Fibroblast of pulmonary artery (primary cell): ENCODE results near the gene ARID1B.

Experiments used
- DNase-seq: peaks from one replicate; pipeline ENCODE4 v3.0.0-alpha.2; 2010; ENCODE audit warnings: low read depth
- H3K4me3 ChIP-seq: replicated peaks from 2 replicates; pipeline ENCODE4 v1.5.1; 2011; ENCODE audit warnings: low read depth, mild to moderate bottlenecking, control low read depth, low read length, moderate library complexity
- TF ChIP-seq, protein P1 (sequence below): IDR thresholded peaks from 2 replicates; pipeline ENCODE4 v1.5.1; 2011; ENCODE audit warnings: mild to moderate bottlenecking, control low read depth, low read length, inconsistent platforms; ENCODE audit errors: missing control alignments

Gene ARID1B

DNA sequence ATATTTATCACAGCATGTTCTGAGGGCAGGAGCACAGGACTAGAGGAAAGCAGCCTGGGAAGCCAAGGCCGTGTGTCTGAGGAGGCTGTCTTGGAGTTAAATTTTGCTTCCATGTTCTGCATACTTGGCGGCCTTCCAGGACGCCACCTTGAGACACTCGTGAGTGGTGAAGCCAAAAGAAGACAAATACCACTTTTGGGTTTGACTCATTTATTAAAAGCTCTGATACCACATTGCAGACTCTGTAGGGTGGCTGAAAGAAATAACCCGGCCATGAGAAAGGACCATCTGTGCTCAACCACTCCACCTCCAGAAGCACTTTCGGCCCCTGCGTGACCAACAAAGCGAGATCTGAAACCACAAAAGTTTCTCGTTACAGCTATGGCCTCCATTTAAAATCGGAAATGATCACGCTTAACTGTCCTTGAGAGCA is 426.1 kb downstream of the ARID1B start:
- no peak for DNase-seq
- H3K4me3 ChIP-seq: no peak overlapping the region
- TF ChIP-seq, protein P1, sequence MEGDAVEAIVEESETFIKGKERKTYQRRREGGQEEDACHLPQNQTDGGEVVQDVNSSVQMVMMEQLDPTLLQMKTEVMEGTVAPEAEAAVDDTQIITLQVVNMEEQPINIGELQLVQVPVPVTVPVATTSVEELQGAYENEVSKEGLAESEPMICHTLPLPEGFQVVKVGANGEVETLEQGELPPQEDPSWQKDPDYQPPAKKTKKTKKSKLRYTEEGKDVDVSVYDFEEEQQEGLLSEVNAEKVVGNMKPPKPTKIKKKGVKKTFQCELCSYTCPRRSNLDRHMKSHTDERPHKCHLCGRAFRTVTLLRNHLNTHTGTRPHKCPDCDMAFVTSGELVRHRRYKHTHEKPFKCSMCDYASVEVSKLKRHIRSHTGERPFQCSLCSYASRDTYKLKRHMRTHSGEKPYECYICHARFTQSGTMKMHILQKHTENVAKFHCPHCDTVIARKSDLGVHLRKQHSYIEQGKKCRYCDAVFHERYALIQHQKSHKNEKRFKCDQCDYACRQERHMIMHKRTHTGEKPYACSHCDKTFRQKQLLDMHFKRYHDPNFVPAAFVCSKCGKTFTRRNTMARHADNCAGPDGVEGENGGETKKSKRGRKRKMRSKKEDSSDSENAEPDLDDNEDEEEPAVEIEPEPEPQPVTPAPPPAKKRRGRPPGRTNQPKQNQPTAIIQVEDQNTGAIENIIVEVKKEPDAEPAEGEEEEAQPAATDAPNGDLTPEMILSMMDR: no peak

DNA sequence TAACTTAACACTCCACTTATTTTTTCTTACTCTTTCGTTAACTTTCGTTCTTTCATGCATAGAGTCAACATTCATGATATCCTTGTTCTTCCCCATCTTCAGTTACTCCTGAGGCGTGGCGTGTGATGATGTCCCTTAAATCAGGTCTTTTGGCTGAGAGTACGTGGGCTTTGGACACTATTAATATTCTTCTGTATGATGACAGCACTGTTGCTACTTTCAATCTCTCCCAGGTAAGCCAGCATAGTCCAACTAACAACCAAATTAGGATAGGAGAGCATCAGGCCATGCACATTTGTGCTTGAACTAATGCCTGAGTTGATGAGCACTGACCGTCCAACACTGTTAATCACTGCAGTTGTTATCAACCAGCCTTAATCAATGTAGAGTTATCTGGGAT is 426.6 kb downstream of the ARID1B start:
- no peak overlapping the region for H3K4me3 ChIP-seq
- TF ChIP-seq, protein P1: no peak
- no peak for DNase-seq

DNA sequence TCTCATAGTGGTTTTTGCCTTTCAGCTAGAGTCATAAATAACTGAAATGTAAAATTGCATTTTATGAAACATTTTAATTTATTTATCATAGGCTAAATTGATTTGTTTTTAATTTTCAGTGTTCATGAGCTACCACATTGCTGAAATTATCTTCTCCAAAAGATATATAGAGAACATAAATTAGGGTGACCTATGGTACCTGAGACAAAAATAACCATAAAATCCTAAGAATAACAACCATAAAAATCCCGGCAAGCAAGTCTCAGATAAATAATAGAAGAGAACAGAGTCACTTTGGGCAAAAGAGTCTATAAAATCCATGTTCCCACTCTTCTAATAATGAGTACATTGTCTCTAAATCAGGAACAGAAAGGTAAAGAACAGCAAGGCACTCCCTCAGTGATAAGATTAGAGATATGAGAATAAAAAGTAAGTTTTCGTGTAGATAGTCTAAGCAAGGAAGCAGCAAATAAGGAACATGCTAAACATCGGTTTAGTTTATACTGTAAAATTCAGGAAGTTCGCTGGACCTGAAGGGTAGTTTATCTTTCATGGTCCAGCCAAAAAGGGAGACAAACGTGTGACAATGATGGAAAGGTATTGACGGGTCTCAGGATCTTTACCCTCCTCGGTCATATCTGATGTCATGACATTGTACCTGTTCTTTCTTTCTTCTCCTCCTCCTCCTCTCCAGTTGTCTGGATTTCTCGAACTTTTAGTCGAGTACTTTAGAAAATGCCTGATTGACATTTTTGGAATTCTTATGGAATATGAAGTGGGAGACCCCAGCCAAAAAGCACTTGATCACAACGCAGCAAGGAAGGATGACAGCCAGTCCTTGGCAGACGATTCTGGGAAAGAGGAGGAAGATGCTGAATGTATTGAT is 428.5 kb downstream of the ARID1B start:
- TF ChIP-seq, protein P1: no peak
- H3K4me3 ChIP-seq: no peak overlapping the region
- DNase-seq: no peak

DNA sequence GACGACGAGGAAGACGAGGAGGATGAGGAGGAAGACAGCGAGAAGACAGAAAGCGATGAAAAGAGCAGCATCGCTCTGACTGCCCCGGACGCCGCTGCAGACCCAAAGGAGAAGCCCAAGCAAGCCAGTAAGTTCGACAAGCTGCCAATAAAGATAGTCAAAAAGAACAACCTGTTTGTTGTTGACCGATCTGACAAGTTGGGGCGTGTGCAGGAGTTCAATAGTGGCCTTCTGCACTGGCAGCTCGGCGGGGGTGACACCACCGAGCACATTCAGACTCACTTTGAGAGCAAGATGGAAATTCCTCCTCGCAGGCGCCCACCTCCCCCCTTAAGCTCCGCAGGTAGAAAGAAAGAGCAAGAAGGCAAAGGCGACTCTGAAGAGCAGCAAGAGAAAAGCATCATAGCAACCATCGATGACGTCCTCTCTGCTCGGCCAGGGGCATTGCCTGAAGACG is 429.2 kb downstream of the ARID1B start:
- TF ChIP-seq, protein P1: no peak
- H3K4me3 ChIP-seq: no peak overlapping the region
- DNase-seq: no peak

DNA sequence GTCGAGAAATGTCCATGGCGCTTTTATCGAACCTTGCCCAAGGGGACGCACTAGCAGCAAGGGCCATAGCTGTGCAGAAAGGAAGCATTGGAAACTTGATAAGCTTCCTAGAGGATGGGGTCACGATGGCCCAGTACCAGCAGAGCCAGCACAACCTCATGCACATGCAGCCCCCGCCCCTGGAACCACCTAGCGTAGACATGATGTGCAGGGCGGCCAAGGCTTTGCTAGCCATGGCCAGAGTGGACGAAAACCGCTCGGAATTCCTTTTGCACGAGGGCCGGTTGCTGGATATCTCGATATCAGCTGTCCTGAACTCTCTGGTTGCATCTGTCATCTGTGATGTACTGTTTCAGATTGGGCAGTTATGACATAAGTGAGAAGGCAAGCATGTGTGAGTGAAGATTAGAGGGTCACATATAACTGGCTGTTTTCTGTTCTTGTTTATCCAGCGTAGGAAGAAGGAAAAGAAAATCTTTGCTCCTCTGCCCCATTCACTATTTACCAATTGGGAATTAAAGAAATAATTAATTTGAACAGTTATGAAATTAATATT is 430.4 kb downstream of the ARID1B start:
- TF ChIP-seq, protein P1: no peak

DNA sequence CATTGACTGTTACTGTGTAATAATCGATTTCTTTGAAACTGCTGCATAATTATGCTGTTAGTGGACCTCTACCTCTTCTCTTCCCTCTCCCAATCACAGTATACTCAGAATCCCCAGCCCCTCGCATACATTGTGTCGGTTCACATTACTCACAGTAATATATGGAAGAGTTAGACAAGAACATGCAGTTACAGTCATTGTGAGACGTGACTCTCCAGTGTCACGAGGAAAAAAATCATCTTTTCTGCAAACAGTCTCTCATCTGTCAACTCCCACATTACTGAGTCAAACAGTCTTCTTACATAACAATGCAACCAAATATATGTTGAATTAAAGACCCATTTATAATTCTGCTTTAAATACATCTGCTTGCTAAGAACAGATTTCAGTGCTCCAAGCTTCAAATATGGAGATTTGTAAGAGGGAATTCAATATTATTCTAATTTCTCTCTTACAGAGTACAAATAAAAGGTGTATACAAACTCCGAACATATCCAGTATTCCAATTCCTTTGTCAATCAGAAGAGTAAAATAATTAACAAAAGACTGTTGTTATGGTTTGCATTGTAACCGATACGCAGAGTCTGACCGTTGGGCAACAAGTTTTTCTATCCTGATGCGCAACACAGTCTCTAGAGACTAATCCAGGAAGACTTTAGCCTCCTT is 432.8 kb downstream of the ARID1B start:
- TF ChIP-seq, protein P1: no peak
- DNase-seq: no peak
- no peak overlapping the region for H3K4me3 ChIP-seq

More for the DNA sequence above, 430.4 kb downstream of the ARID1B start:
- DNase-seq: no peak
- no peak overlapping the region for H3K4me3 ChIP-seq
